Activated T-helper 9 cell treated with anti-CD3 and anti-CD28 coated beads, Interleukin-2, amount 50 U/mL, for 16 hours (primary cell): ENCODE data around the gene MRC2.

Source experiments
- DNase-seq: peaks from one replicate; pipeline ENCODE4 v3.0.0-alpha.2; 2020; ENCODE audit warnings: low read depth

Gene MRC2

DNA sequence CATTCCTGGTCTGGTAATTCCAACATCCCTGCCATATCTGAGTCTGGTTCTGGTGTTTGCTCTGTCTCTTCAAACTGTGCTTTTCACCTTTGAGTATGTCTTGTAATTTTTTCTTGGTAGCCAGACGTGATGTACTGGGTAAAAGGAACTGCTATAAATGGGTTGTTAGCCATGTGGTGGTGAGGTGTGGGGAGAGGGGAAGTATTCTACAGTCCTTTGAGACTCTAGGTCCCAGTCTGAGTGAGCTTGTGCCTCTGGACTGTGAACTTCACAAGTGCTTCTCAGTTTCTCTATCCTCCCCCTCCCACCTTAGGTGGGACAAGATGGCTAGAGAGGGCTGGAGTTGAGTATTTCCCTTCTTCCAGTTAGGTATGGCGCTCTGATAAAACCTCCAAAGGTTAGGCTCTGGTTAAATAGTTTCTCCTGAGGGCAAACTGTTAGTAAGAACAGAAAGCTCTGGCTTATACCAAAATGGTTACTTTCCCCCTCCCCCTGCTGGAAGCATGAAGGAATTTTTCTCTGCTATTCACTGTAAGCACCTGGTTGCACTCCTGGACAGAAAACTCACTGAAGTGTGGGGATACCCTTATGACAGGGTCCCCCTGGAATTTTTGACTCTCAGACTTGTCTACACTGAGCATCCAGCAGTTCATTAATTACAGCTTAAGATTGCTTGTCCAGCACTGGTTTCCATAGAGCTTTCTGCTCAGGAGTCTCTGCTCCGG, 92.8 kb downstream of the MRC2 start:
- DNase-seq = no peak

DNA sequence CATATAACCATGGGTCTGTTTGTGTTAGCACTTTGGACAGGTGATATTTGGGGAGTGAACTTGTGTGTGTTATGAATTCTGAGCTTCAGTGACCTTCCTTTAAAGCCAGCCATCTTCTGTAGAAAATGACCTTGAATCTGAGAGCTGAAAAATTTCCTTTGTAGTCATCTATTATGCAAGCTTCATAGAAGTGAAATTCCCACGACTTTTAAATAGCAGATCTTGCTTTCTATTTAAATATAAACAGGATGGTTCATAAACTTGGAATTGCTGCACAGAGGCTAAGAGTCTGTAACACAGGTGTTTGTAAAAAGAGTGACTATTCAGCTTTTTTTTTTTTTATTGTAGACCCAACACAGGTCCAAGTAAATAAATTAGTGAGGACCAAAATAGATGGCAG, 95.2 kb downstream of the MRC2 start:
- DNase-seq = no peak

- no peak for DNase-seq
Measured at GRCh38 chr17:62723842-62724241, 96.4 kb downstream of the MRC2 start.

DNA sequence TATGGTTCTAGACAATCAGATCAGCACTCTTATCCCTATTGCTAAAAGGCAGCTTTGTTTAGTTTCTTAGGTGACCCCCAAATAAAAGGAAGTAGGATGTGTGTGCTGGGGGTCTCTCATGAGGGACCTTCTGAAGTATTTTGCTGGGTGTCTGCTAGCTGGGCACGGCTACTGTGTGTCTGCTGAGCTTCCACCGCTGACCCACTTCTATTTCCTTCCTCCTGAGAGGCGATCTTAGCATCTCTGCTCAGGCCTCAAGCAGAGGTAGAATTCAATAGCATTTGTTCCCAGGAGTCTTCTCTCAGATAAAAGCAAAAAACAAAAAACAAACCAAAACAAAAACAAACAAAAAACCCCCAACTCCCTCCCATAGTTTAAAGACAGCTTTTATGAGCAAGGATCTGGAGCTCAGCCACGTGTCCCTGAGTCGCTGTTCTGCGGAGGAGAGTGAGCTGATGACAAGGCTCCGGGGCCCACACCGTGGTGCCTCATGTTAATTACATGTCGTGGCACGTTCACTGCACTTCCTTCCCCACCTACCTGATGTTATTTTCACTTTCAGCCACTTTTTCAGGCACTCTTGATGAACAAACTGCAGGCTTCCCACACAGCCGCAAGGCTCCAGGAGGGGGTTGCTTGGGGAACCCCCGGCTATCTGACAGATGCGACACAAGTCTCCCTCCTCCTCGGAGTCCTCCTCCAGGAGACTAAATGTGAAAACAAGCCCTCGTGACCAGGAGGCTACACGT, 97.1 kb downstream of the MRC2 start:
- DNase-seq = peak; percentile 76

- DNase-seq = no peak
Measured at GRCh38 chr17:62725791-62726249, 98.3 kb downstream of the MRC2 start.

- DNase-seq = no peak
Measured at GRCh38 chr17:62727916-62728672, 100.6 kb downstream of the MRC2 start.

- no peak for DNase-seq
Measured at GRCh38 chr17:62732125-62732524, 104.7 kb downstream of the MRC2 start.

- DNase-seq = no peak
Measured at GRCh38 chr17:62735044-62735651, 107.7 kb downstream of the MRC2 start.

DNA sequence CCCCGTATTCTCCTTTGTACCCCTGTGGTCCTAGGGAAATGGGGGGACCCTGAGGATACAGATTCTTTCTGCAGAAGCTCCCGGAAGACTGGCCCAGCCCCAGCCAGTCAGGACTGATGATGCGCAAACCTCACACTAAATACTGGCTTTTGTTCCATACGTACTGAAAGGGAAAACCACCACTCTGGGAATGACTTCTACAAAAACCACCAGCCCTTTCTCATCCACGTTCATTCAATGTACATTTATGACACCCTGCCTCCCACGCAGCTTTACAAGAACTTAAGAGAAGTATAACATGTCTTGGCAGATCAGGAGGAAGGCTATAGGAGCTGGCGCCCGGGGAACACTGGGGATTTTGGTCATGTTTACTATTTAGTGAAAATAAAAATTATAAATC, 110.0 kb downstream of the MRC2 start:
- DNase-seq = no peak

DNA sequence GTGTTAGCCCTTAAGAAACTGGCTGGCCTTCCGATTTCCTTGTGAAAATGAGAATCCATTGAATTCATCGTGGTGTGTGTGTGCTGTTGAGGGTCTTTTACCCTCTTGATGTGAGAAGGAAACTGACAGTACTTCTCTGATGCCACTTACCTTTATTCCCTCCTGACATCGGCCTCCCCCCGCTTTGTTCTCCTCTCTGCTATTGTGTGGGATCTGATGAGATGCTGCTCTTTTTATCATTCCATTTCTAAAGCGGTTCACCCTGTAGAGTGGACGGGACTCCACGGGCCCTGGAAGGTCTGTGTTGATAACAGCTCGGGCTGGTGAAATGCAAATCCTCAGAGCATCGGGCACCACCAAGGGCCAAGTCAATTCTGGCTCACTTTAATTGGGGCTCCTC, 110.8 kb downstream of the MRC2 start:
- no peak for DNase-seq

- no peak for DNase-seq
Measured at GRCh38 chr17:62739645-62740388, 112.3 kb downstream of the MRC2 start.

- DNase-seq = no peak
Measured at GRCh38 chr17:62741290-62741689, 113.8 kb downstream of the MRC2 start.
